ENCODE data around the gene GTF2F2.
"Not testable (repeated sequence)": the region's sequence is repeated elsewhere in the genome, so short reads cannot be mapped to it uniquely, and the experiment has no call there.

- TF ChIP-seq, protein P1, sequence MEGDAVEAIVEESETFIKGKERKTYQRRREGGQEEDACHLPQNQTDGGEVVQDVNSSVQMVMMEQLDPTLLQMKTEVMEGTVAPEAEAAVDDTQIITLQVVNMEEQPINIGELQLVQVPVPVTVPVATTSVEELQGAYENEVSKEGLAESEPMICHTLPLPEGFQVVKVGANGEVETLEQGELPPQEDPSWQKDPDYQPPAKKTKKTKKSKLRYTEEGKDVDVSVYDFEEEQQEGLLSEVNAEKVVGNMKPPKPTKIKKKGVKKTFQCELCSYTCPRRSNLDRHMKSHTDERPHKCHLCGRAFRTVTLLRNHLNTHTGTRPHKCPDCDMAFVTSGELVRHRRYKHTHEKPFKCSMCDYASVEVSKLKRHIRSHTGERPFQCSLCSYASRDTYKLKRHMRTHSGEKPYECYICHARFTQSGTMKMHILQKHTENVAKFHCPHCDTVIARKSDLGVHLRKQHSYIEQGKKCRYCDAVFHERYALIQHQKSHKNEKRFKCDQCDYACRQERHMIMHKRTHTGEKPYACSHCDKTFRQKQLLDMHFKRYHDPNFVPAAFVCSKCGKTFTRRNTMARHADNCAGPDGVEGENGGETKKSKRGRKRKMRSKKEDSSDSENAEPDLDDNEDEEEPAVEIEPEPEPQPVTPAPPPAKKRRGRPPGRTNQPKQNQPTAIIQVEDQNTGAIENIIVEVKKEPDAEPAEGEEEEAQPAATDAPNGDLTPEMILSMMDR (IDR thresholded peaks at IDR 0.05) = not testable (repeated sequence)
- TF ChIP-seq POLR2AphosphoS5 (IDR thresholded peaks at IDR 0.05) = not testable (repeated sequence)
Observed at GRCh38 chr13:45189077-45189476, 68.8 kb downstream of the GTF2F2 start.
